GM18873 (cell line): Measurements from ENCODE around the gene FTCDNL1.

Source experiments
- ATAC-seq: cut with Tn5 transposase; IDR thresholded peaks from one replicate; pipeline ENCODE4 v1.9.1; 2021; ENCODE audit warnings: mild to moderate bottlenecking, moderate library complexity, moderate number of reproducible peaks; ENCODE audit not compliant: unreplicated experiment, low FRiP score

FTCDNL1 gene

GRCh38 chr2:199749571-199749970 lies 101.4 kb downstream of the FTCDNL1 start:
- ATAC-seq: no peak

GRCh38 chr2:199744724-199745123 lies 106.3 kb downstream of the FTCDNL1 start:
- ATAC-seq: no peak

GRCh38 chr2:199744260-199744659 lies 106.7 kb downstream of the FTCDNL1 start:
- ATAC-seq: no peak

- ATAC-seq: no peak
Measured at GRCh38 chr2:199743415-199744120, 107.4 kb downstream of the FTCDNL1 start.

GRCh38 chr2:199742884-199743283 lies 108.1 kb downstream of the FTCDNL1 start:
- ATAC-seq: no peak

GRCh38 chr2:199740111-199740428 lies 110.9 kb downstream of the FTCDNL1 start:
- ATAC-seq: no peak

GRCh38 chr2:199739413-199740110 lies 111.4 kb downstream of the FTCDNL1 start:
- no peak for ATAC-seq

- ATAC-seq: no peak
Measured at GRCh38 chr2:199738727-199739412, 112.1 kb downstream of the FTCDNL1 start.

GRCh38 chr2:199734651-199735050 lies 116.3 kb downstream of the FTCDNL1 start:
- ATAC-seq: no peak

- ATAC-seq: no peak
Measured at GRCh38 chr2:199734011-199734410, 117.0 kb downstream of the FTCDNL1 start.

GRCh38 chr2:199727801-199728200 lies 123.2 kb downstream of the FTCDNL1 start:
- ATAC-seq: no peak

GRCh38 chr2:199727306-199727705 lies 123.7 kb downstream of the FTCDNL1 start:
- no peak for ATAC-seq

- ATAC-seq: no peak
Measured at GRCh38 chr2:199718074-199718473, 132.9 kb downstream of the FTCDNL1 start.

- no peak for ATAC-seq
Measured at GRCh38 chr2:199717587-199717907, 133.4 kb downstream of the FTCDNL1 start.

GRCh38 chr2:199716807-199717586 lies 134.0 kb downstream of the FTCDNL1 start:
- no peak for ATAC-seq

- ATAC-seq: no peak
Measured at GRCh38 chr2:199713746-199714145, 137.2 kb downstream of the FTCDNL1 start.

- no peak for ATAC-seq
Measured at GRCh38 chr2:199710551-199710950, 140.4 kb downstream of the FTCDNL1 start.
